ENCODE measurements around the gene RBBP8NL.

The RBBP8NL gene

GRCh38 chr20:62436692-62437091, 9.4 kb upstream of the RBBP8NL start:
- no peak overlapping the region for H3K4me3 ChIP-seq (ENCODE audit: low read depth, low read length)
- no peak for TF ChIP-seq CTCF (IDR thresholded peaks at IDR 0.05; ENCODE audit: low read depth, low read length, missing control alignments)
- DNase-seq (ENCODE audit: low read depth), result no peak
- in situ Hi-C loops (cut with HindIII; ENCODE audit: low sequenced_read_pairs), result no loop called here

- in situ Hi-C loops (cut with HindIII; ENCODE audit: low sequenced_read_pairs), result loop anchor here (5.0 kb wide), 1 partner anchor 108 kb away; no protein-coding TSS in a partner anchor
- no peak overlapping the region for H3K4me3 ChIP-seq (ENCODE audit: low read depth, low read length)
- TF ChIP-seq CTCF (IDR thresholded peaks at IDR 0.05; ENCODE audit: low read depth, low read length, missing control alignments), result no peak
Observed at GRCh38 chr20:62433658-62434497, 6.5 kb upstream of the RBBP8NL start.

GRCh38 chr20:62430866-62431447, 3.6 kb upstream of the RBBP8NL start:
- DNase-seq (ENCODE audit: low read depth), result no peak
- no peak for TF ChIP-seq CTCF (IDR thresholded peaks at IDR 0.05; ENCODE audit: low read depth, low read length, missing control alignments)
- H3K4me3 ChIP-seq (ENCODE audit: low read depth, low read length), result no peak overlapping the region
- in situ Hi-C loops (cut with HindIII; ENCODE audit: low sequenced_read_pairs), result loop anchor here (5.0 kb wide), 1 partner anchor 111 kb away; no protein-coding TSS in a partner anchor

More at GRCh38 chr20:62433658-62434497, 6.5 kb upstream of the RBBP8NL start:
- DNase-seq (ENCODE audit: low read depth), result no peak

GRCh38 chr20:62430311-62430853, 3.0 kb upstream of the RBBP8NL start:
- H3K4me3 ChIP-seq (ENCODE audit: low read depth, low read length), result no peak overlapping the region
- no peak for DNase-seq (ENCODE audit: low read depth)
- in situ Hi-C loops (cut with HindIII; ENCODE audit: low sequenced_read_pairs), result loop anchor here (5.0 kb wide), 1 partner anchor 112 kb away; no protein-coding TSS in a partner anchor
- TF ChIP-seq CTCF (IDR thresholded peaks at IDR 0.05; ENCODE audit: low read depth, low read length, missing control alignments), result no peak

GRCh38 chr20:62429455-62430310, 2.3 kb upstream of the RBBP8NL start:
- DNase-seq (ENCODE audit: low read depth), result no peak
- no peak for TF ChIP-seq CTCF (IDR thresholded peaks at IDR 0.05; ENCODE audit: low read depth, low read length, missing control alignments)
- no peak overlapping the region for H3K4me3 ChIP-seq (ENCODE audit: low read depth, low read length)
- in situ Hi-C loops (cut with HindIII; ENCODE audit: low sequenced_read_pairs), result loop anchor here (5.0 kb wide), 1 partner anchor 113 kb away; no protein-coding TSS in a partner anchor
